ENCODE data around the gene KCNA3.

Gene KCNA3

GRCh38 chr1:110674337-110675059, at the start of gene KCNA3:
KCNA3 (minus strand) TSS chr1:110674940; CDS start chr1:110674809, 131 bp downstream.
- DNase-seq: peak; percentile 57

GRCh38 chr1:110722807-110723206, 48.1 kb upstream of the KCNA3 start:
- DNase-seq: no peak

GRCh38 chr1:110719908-110720307, 45.2 kb upstream of the KCNA3 start:
- no peak for DNase-seq

- no peak for DNase-seq
Measured at GRCh38 chr1:110718452-110718851, 43.7 kb upstream of the KCNA3 start.

- no peak for DNase-seq
Measured at GRCh38 chr1:110717179-110717578, 42.4 kb upstream of the KCNA3 start.

- DNase-seq: no peak
Measured at GRCh38 chr1:110714374-110714995, 39.7 kb upstream of the KCNA3 start.

GRCh38 chr1:110713221-110713620, 38.5 kb upstream of the KCNA3 start:
- DNase-seq: no peak

GRCh38 chr1:110710314-110710713, 35.6 kb upstream of the KCNA3 start:
- no peak for DNase-seq

GRCh38 chr1:110708974-110709440, 34.3 kb upstream of the KCNA3 start:
- DNase-seq: no peak

- no peak for DNase-seq
Measured at GRCh38 chr1:110707232-110707631, 32.5 kb upstream of the KCNA3 start.

- DNase-seq: no peak
Measured at GRCh38 chr1:110706621-110707020, 31.9 kb upstream of the KCNA3 start.

- DNase-seq: no peak
Measured at GRCh38 chr1:110702260-110702659, 27.5 kb upstream of the KCNA3 start.

- no peak for DNase-seq
Measured at GRCh38 chr1:110700767-110701166, 26.0 kb upstream of the KCNA3 start.

GRCh38 chr1:110697606-110698005, 22.9 kb upstream of the KCNA3 start:
- DNase-seq: no peak

GRCh38 chr1:110696818-110697217, 22.1 kb upstream of the KCNA3 start:
- no peak for DNase-seq

GRCh38 chr1:110690709-110691365, 16.1 kb upstream of the KCNA3 start:
- no peak for DNase-seq

- no peak for DNase-seq
Measured at GRCh38 chr1:110689868-110690267, 15.1 kb upstream of the KCNA3 start.

GRCh38 chr1:110688514-110688913, 13.8 kb upstream of the KCNA3 start:
- DNase-seq: no peak

GRCh38 chr1:110687250-110687649, 12.5 kb upstream of the KCNA3 start:
- no peak for DNase-seq

GRCh38 chr1:110686188-110686587, 11.4 kb upstream of the KCNA3 start:
- no peak for DNase-seq

GRCh38 chr1:110684491-110684890, 9.8 kb upstream of the KCNA3 start:
- no peak for DNase-seq

GRCh38 chr1:110682898-110683297, 8.2 kb upstream of the KCNA3 start:
- DNase-seq: no peak

GRCh38 chr1:110680036-110680735, 5.4 kb upstream of the KCNA3 start:
- DNase-seq: no peak

Data from stimulated activated CD4-positive, alpha-beta T cell treated with anti-CD3 and anti-CD28 coated beads, Interleukin-1b, Interleukin-23, amount 100 ng/mL, for 48 hours (primary cell).